Neural progenitor cell (in vitro differentiated cells): Measurements from ENCODE around the gene MAP1LC3B2. TPM values are rescaled to one million over a fixed set of nuclear protein-coding genes. Genes with fewer than 3 reads are reported as not detected.

ENCODE experiments used
- DNase-seq: peaks from one replicate; pipeline ENCODE4 v3.0.0-alpha.2; 2016; ENCODE audit warnings: low spot score
- H2AFZ ChIP-seq: fragments of 200-600 bp; sonication (generic); replicated peaks from 2 replicates; pipeline ENCODE4 v1.6.1; 2016; ENCODE audit warnings: antibody characterized with exemption
- H3F3A ChIP-seq: fragments of 200-600 bp; sonication (generic); 2 replicates; pipeline ENCODE4 v1.6.1; 2016; ENCODE audit warnings: antibody characterized with exemption, low read depth
- H3K27ac ChIP-seq: fragments of 200-600 bp; sonication (generic); 2 replicates; pipeline ENCODE4 v1.5.1; 2016; ENCODE audit warnings: mild to moderate bottlenecking
- H3K27me3 ChIP-seq: fragments of 200-600 bp; sonication (generic); 2 replicates; pipeline ENCODE4 v1.6.1; 2016; ENCODE audit warnings: mild to moderate bottlenecking, moderate library complexity
- H3K36me3 ChIP-seq: fragments of 200-600 bp; sonication (generic); 2 replicates; pipeline ENCODE4 v1.5.1; 2016
- H3K4me1 ChIP-seq: fragments of 200-600 bp; sonication (generic); 2 replicates; pipeline ENCODE4 v1.6.1; 2016; ENCODE audit warnings: mixed run types
- H3K4me2 ChIP-seq: fragments of 200-600 bp; sonication (generic); 2 replicates; pipeline ENCODE4 v1.6.1; 2016
- H3K4me3 ChIP-seq: fragments of 200-600 bp; sonication (generic); 2 replicates; pipeline ENCODE4 v1.5.1; 2016
- H3K79me2 ChIP-seq: fragments of 200-600 bp; sonication (generic); 2 replicates; pipeline ENCODE4 v1.6.1; 2016; ENCODE audit warnings: low read depth
- H3K9ac ChIP-seq: fragments of 200-600 bp; sonication (generic); 2 replicates; pipeline ENCODE4 v1.6.1; 2016
- H3K9me3 ChIP-seq: fragments of 200-600 bp; sonication (generic); 2 replicates; pipeline ENCODE4 v1.5.1; 2016; ENCODE audit warnings: low read depth
- H4K20me1 ChIP-seq: fragments of 200-600 bp; sonication (generic); 2 replicates; pipeline ENCODE4 v1.6.1; 2016; ENCODE audit warnings: low read depth
- H3K27ac Mint-ChIP-seq: 3 replicates; pipeline ENCODE4 v1.8.0; 2021; ENCODE audit warnings: mixed read lengths
- H3K27me3 Mint-ChIP-seq: 2 replicates; pipeline ENCODE4 v1.8.0; 2022; ENCODE audit warnings: low read depth, mild to moderate bottlenecking, inconsistent platforms, moderate library complexity, mixed read lengths; ENCODE audit not compliant: insufficient read depth
- H3K36me3 Mint-ChIP-seq: 3 replicates; pipeline ENCODE4 v1.8.0; 2021; ENCODE audit warnings: mixed read lengths
- H3K4me1 Mint-ChIP-seq: 3 replicates; pipeline ENCODE4 v1.8.0; 2021; ENCODE audit warnings: mixed read lengths
- H3K4me3 Mint-ChIP-seq: 3 replicates; pipeline ENCODE4 v1.8.0; 2021; ENCODE audit warnings: mild to moderate bottlenecking, moderate library complexity, mixed read lengths
- H3K9me3 Mint-ChIP-seq: 3 replicates; pipeline ENCODE4 v1.8.0; 2020; ENCODE audit warnings: mixed read lengths
- EZH2 ChIP-seq: fragments of 200-600 bp; sonication (generic); IDR thresholded peaks from 2 replicates; pipeline ENCODE4 v1.6.1; 2017; ENCODE audit warnings: antibody characterized with exemption, mild to moderate bottlenecking, moderate library complexity
- EZH2phosphoT487 ChIP-seq: fragments of 200-600 bp; sonication (generic); IDR thresholded peaks from 2 replicates; pipeline ENCODE4 v1.6.1; 2017; ENCODE audit warnings: antibody characterized with exemption
- total RNA-seq: library from RNA; depleted of rRNA; stranded (reverse); fragments of >200 nt; gene quantifications from 2 replicates; pipeline ENCODE4 v1.2.3, GENCODE V29; 2015; ENCODE audit warnings: low replicate concordance
- TF ChIP-seq, protein P1 (sequence below): fragments of 200-600 bp; sonication (generic); IDR thresholded peaks from 2 replicates; pipeline ENCODE4 v1.5.1; 2017; ENCODE audit warnings: antibody characterized with exemption, mild to moderate bottlenecking

The MAP1LC3B2 gene
- total RNA-seq, 1 donor from 2014 or later = 0.39 TPM

DNA sequence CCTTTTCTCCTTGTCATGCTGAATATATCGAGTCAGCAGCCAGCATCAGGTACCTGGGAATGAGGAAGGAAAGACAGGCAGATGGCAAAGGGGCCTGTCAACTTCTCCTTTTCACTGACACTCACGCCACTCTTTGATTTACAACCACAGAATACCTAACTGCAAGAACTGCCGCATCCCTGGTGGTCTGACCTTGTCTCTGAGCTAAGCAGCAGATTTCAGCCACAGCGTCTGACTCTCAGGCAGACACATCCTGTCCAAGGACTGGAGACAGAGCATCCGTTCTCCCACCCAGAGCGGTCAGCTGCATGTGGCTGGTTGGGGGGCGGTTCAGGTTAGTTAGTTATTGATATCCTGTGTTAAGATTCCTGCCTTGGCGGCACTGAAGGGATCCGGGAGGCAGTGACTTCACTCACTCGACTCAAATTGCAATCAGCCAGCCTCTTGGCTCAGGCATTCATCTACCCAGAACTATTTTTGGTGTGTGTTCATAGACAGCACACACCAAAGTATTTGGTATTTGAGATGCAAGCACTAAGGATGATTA lies 11.2 kb upstream of the MAP1LC3B2 start:
- Histone ChIP-seq H3K4me3 (no peak overlapping the region), H3K9ac (no peak overlapping the region), H3K27me3 (no peaks in the 10 kb centered on the region), H4K20me1 (no peaks in the 10 kb centered on the region), H3K4me1 (no peaks in the 10 kb centered on the region), H3K9me3 (no peaks in the 10 kb centered on the region), H3K36me3 (no peaks in the 10 kb centered on the region), H3K79me2 (no peaks in the 10 kb centered on the region), H2AFZ (no peak overlapping the region), H3K27ac (no peak overlapping the region), H3K4me2 (no peak overlapping the region), H3F3A (no peaks in the 10 kb centered on the region)
- Mint-ChIP-seq H3K4me1 (peaks cover 18% of the 10 kb centered on the region), H3K27ac (no peak overlapping the region), H3K27me3 (peaks cover 7% of the 10 kb centered on the region), H3K36me3 (no peaks in the 10 kb centered on the region), H3K9me3 (no peaks in the 10 kb centered on the region), H3K4me3 (no peak overlapping the region)
- no peak for TF ChIP-seq EZH2
- TF ChIP-seq, protein P1, sequence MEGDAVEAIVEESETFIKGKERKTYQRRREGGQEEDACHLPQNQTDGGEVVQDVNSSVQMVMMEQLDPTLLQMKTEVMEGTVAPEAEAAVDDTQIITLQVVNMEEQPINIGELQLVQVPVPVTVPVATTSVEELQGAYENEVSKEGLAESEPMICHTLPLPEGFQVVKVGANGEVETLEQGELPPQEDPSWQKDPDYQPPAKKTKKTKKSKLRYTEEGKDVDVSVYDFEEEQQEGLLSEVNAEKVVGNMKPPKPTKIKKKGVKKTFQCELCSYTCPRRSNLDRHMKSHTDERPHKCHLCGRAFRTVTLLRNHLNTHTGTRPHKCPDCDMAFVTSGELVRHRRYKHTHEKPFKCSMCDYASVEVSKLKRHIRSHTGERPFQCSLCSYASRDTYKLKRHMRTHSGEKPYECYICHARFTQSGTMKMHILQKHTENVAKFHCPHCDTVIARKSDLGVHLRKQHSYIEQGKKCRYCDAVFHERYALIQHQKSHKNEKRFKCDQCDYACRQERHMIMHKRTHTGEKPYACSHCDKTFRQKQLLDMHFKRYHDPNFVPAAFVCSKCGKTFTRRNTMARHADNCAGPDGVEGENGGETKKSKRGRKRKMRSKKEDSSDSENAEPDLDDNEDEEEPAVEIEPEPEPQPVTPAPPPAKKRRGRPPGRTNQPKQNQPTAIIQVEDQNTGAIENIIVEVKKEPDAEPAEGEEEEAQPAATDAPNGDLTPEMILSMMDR = no peak
- no peak for TF ChIP-seq EZH2phosphoT487
- DNase-seq = no peak

GRCh38 chr12:116549993-116550392 lies 9.2 kb upstream of the MAP1LC3B2 start:
- Mint-ChIP-seq H3K27me3 (peaks cover 7% of the 10 kb centered on the region), H3K9me3 (peaks cover 3% of the 10 kb centered on the region), H3K4me3 (no peak overlapping the region), H3K36me3 (no peaks in the 10 kb centered on the region), H3K4me1 (peaks cover 17% of the 10 kb centered on the region), H3K27ac (no peak overlapping the region)
- H3K9me3 ChIP-seq = no peaks in the 10 kb centered on the region
- H3K4me3 ChIP-seq = no peak overlapping the region
- no peak for DNase-seq
- H3K9ac ChIP-seq = no peak overlapping the region
- H3K79me2 ChIP-seq = no peaks in the 10 kb centered on the region
- H3K4me1 ChIP-seq = no peaks in the 10 kb centered on the region
- TF ChIP-seq EZH2phosphoT487 (no peak), EZH2 (no peak)
- TF ChIP-seq, protein P1 = no peak
- H3F3A ChIP-seq = no peaks in the 10 kb centered on the region
- no peaks in the 10 kb centered on the region for H4K20me1 ChIP-seq
- H3K27ac ChIP-seq = no peak overlapping the region
- no peaks in the 10 kb centered on the region for H3K36me3 ChIP-seq
- no peak overlapping the region for H3K4me2 ChIP-seq
- no peaks in the 10 kb centered on the region for H3K27me3 ChIP-seq
- H2AFZ ChIP-seq = no peak overlapping the region

DNA sequence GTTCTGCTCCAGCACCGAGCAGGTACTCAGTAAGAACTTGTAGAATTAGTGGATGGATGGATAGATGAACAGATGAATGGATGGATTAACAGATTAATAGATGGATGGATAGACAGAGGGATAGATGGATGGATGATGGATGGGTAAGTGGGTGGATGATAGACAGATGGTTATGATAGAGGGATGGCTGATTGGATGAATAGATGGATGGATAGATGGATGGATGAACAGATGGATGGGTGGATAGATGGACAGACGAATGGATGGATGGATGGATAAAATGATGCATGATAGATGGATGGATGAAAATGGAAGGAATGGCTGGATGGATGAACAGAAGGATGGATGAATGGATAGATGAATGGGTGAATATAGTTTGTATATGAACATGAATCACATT lies 8.0 kb upstream of the MAP1LC3B2 start:
- no peak overlapping the region for H3K4me3 ChIP-seq
- H3K4me1 ChIP-seq = no peaks in the 10 kb centered on the region
- no peak overlapping the region for H3K27ac Mint-ChIP-seq
- H2AFZ ChIP-seq = no peak overlapping the region
- H3K27me3 Mint-ChIP-seq = peaks cover 7% of the 10 kb centered on the region
- H3K4me3 Mint-ChIP-seq = no peak overlapping the region
- H3K4me2 ChIP-seq = no peak overlapping the region
- H3K79me2 ChIP-seq = no peaks in the 10 kb centered on the region
- H3K27me3 ChIP-seq = no peaks in the 10 kb centered on the region
- TF ChIP-seq EZH2 (no peak), EZH2phosphoT487 (no peak)
- TF ChIP-seq, protein P1 = no peak
- H3F3A ChIP-seq = no peaks in the 10 kb centered on the region
- peaks cover 3% of the 10 kb centered on the region for H3K9me3 Mint-ChIP-seq
- no peaks in the 10 kb centered on the region for H4K20me1 ChIP-seq
- H3K36me3 ChIP-seq = no peaks in the 10 kb centered on the region
- H3K36me3 Mint-ChIP-seq = no peaks in the 10 kb centered on the region
- no peaks in the 10 kb centered on the region for H3K9me3 ChIP-seq
- no peak overlapping the region for H3K9ac ChIP-seq
- H3K4me1 Mint-ChIP-seq = peaks cover 17% of the 10 kb centered on the region
- H3K27ac ChIP-seq = no peak overlapping the region
- DNase-seq = no peak

GRCh38 chr12:116551619-116551951 lies 7.6 kb upstream of the MAP1LC3B2 start:
- Histone ChIP-seq H3K9ac (no peak overlapping the region), H3K27me3 (no peaks in the 10 kb centered on the region), H2AFZ (no peak overlapping the region), H3K4me1 (no peaks in the 10 kb centered on the region), H3K79me2 (no peaks in the 10 kb centered on the region), H3K4me2 (no peak overlapping the region), H3K36me3 (no peaks in the 10 kb centered on the region), H3F3A (no peaks in the 10 kb centered on the region), H3K27ac (no peak overlapping the region), H3K9me3 (no peaks in the 10 kb centered on the region), H3K4me3 (no peak overlapping the region), H4K20me1 (no peaks in the 10 kb centered on the region)
- H3K4me1 Mint-ChIP-seq = peaks cover 16% of the 10 kb centered on the region
- no peak for DNase-seq
- H3K36me3 Mint-ChIP-seq = no peaks in the 10 kb centered on the region
- no peak overlapping the region for H3K4me3 Mint-ChIP-seq
- no peak overlapping the region for H3K27ac Mint-ChIP-seq
- no peak for TF ChIP-seq EZH2phosphoT487
- no peak for TF ChIP-seq EZH2
- TF ChIP-seq, protein P1 = no peak
- H3K27me3 Mint-ChIP-seq = peaks cover 7% of the 10 kb centered on the region
- peaks cover 3% of the 10 kb centered on the region for H3K9me3 Mint-ChIP-seq
